Measurements from ENCODE around the gene NELL2.

The NELL2 gene

GRCh38 chr12:44655846-44656245 is 220.3 kb downstream of the NELL2 start:
- TF ChIP-seq CTCF (IDR thresholded peaks at IDR 0.05; ENCODE audit: control insufficient read depth, extremely low read depth, insufficient read depth), result no peak
- no peak for DNase-seq (ENCODE audit: low read depth)

GRCh38 chr12:44654646-44655639 is 221.2 kb downstream of the NELL2 start:
- no peak for DNase-seq (ENCODE audit: low read depth)
- no peak for TF ChIP-seq CTCF (IDR thresholded peaks at IDR 0.05; ENCODE audit: control insufficient read depth, extremely low read depth, insufficient read depth)
- no peak overlapping the region for H3K4me3 ChIP-seq (ENCODE audit: low read depth, low read length)

More at GRCh38 chr12:44655846-44656245, 220.3 kb downstream of the NELL2 start:
- no peak overlapping the region for H3K4me3 ChIP-seq (ENCODE audit: low read depth, low read length)

- DNase-seq (ENCODE audit: low read depth), result no peak
- no peak overlapping the region for H3K4me3 ChIP-seq (ENCODE audit: low read depth, low read length)
- no peak for TF ChIP-seq CTCF (IDR thresholded peaks at IDR 0.05; ENCODE audit: control insufficient read depth, extremely low read depth, insufficient read depth)
These were observed 222.1 kb downstream of the NELL2 start for GRCh38 chr12:44653861-44654527.

- no peak for TF ChIP-seq CTCF (IDR thresholded peaks at IDR 0.05; ENCODE audit: control insufficient read depth, extremely low read depth, insufficient read depth)
- no peak for DNase-seq (ENCODE audit: low read depth)
- no peak overlapping the region for H3K4me3 ChIP-seq (ENCODE audit: low read depth, low read length)
These were observed 226.4 kb downstream of the NELL2 start for GRCh38 chr12:44649693-44650092.

GRCh38 chr12:44647917-44648690 is 228.0 kb downstream of the NELL2 start:
- no peak for DNase-seq (ENCODE audit: low read depth)
- no peak for TF ChIP-seq CTCF (IDR thresholded peaks at IDR 0.05; ENCODE audit: control insufficient read depth, extremely low read depth, insufficient read depth)
- no peak overlapping the region for H3K4me3 ChIP-seq (ENCODE audit: low read depth, low read length)

GRCh38 chr12:44640427-44641190 is 235.5 kb downstream of the NELL2 start:
- no peak for DNase-seq (ENCODE audit: low read depth)
- no peak for TF ChIP-seq CTCF (IDR thresholded peaks at IDR 0.05; ENCODE audit: control insufficient read depth, extremely low read depth, insufficient read depth)

More at GRCh38 chr12:44640427-44641190, 235.5 kb downstream of the NELL2 start:
- no peak overlapping the region for H3K4me3 ChIP-seq (ENCODE audit: low read depth, low read length)

Data from LNCaP clone FGC (cell line).